Stimulated activated CD8-positive, alpha-beta memory T cell treated with anti-CD3 and anti-CD28 coated beads, Interleukin-15, amount 100 ng/mL, for 1 hour (primary cell): ENCODE data around the gene PLCB1.
"Not testable (repeated sequence)": the region's sequence is repeated elsewhere in the genome, so short reads cannot be mapped to it uniquely, and the experiment has no call there.

ENCODE experiments used
- DNase-seq: peaks from one replicate; pipeline ENCODE4 v3.0.0-alpha.2; 2020; ENCODE audit warnings: low read depth

The PLCB1 gene

DNA sequence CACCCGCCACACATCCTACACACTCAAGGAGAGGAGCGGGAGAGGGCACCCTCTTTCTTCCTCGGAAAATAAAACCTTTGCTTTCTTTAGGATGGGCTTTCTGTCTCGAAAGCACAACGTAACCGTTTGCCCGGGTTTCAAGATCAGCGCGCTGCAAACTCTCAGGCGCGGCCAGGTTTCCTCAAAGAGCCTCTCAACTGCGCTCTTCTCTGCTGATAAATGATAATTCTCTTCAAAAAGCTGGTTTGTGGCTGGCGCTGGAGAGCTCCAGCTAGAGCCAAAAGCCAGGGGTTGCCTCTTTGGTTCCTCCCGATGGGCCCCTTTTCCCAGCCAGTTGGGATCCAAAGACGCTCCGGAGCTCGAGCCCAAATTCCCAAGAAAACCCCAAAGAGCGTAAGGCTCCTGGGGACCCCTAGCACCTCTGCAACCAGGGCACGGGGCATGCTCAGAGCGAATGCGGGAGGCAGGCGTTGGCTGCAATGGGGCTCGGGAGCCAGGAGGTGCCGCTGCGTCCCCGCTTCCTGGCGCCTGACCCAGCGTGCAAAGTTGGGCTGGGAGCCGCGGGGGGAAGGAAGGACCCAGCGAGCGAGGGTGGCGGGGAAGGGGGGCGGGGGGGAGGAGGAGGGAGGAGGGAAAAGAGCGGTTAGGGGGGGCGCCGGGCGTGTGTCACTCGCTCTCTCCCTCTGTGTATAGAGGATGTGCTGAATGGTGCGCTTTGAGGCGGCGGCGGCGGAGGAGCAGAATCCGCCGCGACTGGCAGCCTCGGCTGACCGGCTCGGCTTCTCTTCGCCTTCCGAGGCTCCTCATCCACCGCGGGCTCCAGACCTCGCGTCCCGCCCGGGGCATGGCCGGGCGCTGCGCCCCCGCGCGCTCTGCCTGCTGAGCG lies at the start of gene PLCB1:
Gene PLCB1, plus strand, starts transcription at position 669 of the 886 bp plus-strand sequence. CDS start 386 bp downstream, outside the sequence.
- DNase-seq = peak; percentile 54

DNA sequence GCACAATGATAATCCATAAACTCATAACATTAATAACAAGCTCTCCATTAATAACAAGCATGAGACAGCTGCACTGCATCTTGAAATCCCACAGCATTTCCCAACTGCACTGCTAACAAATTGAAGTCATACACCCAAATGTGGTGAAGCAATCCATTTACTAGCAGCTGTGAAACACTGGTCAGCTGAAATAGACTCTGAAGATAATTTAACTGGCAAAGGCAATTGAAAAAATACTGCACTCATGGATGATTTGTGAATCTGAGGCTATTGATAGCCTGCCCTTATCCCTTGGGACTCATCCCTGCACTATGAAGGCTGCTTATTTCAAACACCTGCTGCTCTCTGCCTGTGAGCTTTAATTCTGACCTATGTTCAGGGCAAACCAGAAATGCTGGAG lies 49.1 kb upstream of the PLCB1 start:
- no peak for DNase-seq

DNA sequence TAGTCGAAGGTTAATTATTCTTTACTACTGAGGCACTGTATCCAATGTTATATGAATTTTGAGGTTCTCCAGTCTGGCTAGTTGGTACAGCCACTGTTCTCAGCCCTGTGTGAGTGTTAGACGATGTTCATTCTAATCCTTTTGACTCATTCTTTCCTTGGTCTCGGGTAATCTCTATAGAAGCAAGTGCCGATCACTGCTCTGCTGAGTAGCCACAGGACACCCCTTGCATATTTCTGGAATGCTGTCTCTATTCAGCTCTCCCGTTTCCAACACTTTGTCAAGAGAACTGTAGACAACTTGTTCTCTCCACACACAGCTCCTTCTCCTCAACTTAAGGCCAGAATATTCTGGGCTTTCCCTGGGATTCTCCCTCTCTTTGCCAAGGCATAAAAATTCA lies 42.4 kb upstream of the PLCB1 start:
- DNase-seq = no peak

DNA sequence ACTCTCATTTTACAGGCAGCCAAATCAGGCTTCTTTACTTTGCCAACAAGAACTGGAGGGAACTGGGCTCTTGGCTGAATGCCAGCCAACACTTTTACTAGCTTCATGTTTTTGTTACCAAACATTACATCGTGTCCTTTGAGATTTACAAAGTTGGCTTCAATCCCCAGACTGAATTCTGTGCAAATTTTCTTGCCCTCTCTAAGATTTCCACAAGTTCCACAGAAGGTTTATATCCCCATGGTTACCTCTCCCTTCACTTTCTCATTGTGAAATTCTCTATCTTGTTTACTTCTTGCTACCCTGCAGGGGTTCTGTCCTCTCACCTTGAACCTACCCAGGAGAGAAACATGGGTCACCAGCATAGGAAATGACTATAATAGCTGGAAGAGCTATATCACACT lies 37.6 kb upstream of the PLCB1 start:
- DNase-seq = no peak

DNA sequence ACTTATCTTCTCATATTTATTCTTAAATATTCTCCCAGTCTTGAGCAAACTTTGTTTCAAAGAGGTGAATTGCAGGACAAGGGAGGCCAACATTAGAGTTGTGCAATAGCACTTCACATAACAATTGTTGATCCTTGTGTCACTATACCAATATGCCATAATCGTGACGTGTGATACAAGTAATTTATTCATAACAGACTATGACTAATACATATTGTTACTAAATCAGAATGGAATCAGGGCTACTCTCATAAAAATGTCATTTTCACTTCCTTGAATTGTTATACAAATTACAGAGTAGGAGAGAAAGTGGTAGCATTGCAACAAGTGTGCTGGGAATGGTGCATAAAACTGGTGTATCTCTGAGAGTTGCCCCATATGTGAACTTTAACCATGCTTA lies 37.2 kb upstream of the PLCB1 start:
- no peak for DNase-seq

DNA sequence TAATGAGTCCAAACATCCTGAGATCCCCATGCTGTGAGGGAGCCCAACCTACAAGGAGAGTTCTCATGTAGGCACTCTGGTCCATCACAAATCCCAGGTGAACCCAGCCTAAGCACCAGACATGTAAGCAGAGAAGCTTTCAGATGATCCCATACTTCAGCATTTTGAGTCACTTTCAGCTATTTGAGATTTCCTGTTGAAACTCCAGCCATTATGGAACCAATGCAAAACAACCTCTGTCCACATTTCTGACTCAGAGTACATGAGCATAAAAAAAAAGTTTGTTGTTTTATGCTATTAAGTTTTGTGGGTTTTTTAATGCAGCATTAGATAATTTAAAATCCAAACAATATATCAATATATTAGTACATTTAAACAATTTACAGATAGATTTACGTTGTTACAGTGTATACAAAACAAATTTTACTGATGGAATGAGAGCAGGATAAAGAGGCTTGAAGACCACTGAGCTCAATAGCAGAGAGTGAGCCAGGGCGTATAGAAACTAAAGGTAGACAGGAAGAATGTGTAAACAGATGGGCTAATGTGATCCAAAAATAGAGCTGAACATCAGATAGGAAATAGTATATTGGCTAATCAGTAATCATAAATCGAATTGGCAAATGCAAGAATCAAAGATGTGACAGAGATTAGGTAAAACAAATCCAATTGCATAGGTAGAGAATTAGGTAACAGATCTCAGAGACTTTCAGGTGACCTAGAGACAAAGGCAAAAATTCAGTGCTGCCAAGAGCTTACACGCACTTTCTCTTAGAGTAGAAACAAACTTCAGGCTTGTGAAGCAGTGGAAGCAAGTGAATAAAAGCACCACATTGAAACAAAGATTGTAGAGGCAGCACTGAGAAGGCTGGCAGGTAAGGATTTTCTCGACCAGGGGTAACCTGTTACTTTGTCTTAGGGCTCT lies 36.2 kb upstream of the PLCB1 start:
- DNase-seq = no peak

DNA sequence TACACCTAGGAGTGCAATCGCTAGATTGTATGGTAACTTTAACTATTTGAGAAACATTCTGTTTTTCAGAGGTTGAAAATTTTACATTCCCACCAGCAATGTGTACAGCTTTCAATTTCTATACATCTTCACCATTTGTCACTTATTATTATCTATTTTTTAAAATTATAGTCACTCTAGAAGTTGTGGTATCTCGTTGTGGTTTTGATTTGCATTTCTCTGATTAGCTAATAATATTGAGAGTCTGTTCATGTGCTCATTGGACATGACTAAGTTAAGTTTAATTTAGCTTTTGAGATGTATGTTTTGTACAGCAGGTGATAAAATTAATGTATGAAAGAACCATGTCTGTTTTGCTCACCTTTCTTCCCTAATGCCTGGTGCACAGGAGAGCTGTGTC lies 34.8 kb upstream of the PLCB1 start:
- no peak for DNase-seq

DNA sequence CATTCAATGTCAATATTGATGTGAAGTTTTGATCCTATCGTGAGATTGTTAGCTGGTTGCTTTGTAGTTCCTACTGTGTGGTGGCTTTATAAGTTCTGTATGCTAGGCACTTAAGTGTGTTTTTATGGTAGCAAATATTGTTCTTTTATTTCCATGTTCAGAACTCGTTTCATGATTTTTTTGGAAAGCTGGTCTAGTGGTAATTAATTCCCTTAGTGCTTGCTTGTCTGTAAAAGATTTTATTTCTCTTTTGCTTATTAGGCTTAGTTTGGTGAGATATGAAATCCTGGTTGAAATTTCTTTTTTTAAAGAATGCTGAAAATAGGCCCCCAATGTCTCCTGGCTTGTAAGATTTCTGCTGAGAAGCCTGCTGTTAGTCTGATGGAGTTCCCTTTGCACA lies 27.8 kb upstream of the PLCB1 start:
- no peak for DNase-seq

DNA sequence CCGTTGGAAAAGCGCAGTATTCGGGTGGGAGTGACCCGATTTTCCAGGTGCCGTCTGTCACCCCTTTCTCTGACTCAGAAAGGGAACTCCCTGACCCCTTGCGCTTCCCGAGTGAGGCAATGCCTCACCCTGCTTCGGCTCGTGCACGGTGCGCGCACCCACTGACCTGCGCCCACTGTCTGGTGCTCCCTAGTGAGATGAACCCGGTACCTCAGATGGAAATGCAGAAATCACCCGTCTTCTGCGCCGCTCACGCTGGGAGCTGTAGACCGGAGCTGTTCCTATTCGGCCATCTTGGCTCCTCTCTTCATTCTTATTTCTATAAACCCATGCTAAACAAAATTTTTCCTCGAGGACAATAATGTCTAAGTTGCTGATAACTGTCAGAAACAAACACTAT lies 17.5 kb upstream of the PLCB1 start:
- DNase-seq = not testable (repeated sequence)

DNA sequence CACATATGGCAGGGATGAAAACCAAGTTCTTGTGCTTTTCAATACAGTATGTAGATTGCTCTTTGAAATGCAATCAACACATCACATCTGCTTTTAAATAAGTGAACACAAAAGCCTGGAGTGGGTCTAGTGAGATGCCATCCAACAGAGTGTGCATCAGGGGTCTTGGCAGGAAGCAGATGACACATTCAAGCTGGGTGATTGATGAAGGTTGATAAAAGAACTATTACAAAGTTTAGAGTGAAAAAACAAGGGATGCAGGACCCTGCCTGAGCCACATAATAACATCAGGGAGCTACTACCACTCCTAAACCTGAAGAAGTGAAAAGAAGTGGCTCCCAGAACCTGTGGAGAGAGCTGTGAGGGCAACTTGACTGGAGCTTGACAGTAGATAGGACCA lies 16.6 kb upstream of the PLCB1 start:
- DNase-seq = no peak

DNA sequence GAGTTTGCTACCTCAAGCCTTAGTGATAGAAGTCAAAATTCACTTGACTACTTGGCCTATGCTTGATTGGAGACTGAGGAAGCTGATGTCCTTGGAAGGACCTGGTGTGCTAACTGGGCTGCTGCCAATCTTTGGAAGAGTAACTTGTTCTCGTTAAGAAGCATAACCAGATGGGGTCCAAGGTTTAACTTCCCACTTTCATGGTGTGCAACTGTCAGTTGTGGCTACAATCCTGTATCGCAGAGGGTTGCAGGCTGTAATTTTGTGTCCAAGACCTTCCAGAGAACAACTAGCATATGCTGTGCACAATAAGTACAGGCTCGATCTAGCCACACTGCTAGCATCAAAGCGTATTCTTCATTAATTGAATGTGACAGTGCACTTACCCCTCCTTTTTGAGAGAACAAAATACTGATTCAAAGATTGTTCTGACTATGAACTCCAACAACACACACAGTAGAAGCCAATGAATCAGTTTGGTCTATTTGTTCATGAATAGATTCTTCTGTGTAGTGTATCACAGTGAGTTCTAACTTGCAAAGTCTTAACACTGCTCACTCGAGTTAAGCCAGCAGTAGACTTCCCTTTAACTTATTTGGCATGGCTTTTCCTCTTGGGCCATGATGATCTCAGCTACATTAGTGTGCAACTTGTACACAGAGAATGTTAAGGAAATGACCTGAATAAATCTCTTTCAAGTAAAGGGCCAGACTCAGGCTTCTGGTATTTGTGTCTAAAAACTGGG lies 15.8 kb upstream of the PLCB1 start:
- DNase-seq = no peak

DNA sequence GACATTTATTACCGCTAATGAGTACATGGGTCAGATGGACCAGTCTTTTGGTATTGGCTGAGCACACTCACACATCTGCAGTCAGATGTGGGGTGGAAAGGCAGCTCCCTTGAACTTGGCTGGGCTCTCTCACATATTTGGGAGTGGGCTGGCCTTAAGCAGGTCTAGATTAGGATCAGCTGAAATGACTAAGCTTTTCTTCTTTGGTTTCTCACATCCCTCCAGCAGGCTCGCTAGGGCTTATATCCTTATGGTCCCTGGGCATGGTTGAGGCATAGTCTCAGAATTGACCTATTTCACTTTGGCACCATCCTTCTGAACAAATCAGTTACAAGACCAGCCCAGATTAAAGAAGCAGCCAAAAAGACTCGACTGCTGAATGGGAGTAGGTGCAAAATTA lies 14.4 kb upstream of the PLCB1 start:
- no peak for DNase-seq

DNA sequence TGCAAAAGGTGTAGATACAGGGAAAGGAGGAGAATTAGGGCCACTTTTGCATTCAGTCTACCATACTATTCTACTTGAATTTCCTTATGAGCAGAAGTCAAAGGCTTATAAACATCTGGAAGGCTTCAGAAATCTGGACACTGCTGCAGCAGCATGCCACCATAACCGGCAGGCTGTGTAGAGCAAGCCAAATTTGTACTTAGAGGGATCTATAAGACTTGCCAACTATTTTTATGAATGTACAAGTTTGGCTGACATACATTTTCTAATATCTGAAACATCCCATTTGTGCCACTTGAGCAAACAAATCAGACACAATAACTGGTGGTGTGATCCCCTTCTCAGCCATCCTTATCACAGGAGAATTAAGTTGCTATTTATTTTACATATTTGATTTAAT lies 14.0 kb upstream of the PLCB1 start:
- no peak for DNase-seq

DNA sequence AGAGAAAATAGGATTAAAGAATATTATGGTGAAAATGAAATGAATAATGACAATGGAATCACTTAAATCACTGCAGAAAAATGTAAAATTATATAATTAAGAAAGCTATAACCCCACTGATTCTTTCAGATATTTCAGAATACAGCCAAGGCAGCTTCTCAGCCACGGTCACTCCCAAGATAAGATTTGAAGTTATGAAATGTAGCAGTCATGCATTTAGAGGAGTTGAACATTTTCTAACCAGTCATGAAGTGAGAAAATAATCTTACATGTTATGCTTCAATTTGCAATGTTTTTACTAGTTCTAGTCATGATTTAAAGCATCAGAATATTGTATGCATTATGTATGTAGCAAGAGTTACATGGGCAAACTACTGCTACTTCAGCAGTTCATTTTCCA lies 13.3 kb upstream of the PLCB1 start:
- DNase-seq = no peak

DNA sequence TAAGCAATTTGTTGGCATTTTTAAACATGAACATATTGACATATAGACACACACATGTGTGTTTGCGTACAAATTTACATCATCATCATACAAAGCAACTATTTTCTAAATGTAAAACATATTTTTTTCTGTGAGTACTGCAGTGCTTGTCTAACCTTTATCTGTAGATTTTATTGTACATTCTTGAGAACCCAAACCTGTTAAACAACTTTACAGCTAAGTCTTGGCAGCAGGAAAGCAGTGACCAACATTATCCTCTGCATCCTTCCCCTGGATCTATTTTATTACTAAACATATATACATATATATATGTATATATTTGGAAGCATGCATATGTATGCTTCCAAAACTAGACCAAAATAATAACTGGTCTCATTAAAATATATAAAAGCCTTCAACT lies 10.4 kb upstream of the PLCB1 start:
- DNase-seq = no peak

DNA sequence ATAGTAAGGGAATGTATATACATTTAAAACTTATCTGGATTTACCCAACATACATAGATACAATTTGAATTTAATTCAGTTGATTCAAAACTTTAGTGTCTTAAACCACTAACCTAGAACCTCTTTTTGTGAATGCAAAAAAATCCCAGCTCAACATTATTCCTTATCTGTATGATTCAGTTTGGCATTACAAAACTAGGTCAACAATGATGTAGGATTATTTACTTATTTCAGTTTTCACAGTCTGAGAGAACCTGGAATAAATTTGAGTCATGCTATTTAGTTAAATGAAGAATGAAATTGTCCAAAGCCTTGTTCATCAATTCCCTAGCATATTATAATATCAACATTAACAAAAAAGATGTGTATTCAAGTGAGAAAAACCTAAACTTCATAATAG lies 7.4 kb upstream of the PLCB1 start:
- DNase-seq = no peak

DNA sequence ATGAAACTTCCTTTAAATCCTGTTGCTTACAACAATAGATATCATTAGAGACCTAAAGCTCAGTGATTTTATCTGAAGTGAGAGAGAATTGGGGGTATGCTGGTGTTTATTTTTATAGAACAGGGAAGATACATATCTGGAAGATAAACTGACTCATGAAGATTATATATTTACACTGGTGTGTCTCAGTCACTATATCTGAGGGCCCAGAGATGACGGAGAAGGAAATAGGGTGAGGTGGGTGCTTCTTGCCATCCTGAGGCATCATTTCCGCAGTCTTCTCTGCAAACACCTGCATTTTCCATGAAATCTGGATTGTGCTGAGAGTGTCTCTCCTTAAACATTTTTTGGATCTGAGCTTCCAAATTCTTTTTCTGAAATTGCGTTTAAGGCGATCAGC lies 5.9 kb upstream of the PLCB1 start:
- DNase-seq = no peak

DNA sequence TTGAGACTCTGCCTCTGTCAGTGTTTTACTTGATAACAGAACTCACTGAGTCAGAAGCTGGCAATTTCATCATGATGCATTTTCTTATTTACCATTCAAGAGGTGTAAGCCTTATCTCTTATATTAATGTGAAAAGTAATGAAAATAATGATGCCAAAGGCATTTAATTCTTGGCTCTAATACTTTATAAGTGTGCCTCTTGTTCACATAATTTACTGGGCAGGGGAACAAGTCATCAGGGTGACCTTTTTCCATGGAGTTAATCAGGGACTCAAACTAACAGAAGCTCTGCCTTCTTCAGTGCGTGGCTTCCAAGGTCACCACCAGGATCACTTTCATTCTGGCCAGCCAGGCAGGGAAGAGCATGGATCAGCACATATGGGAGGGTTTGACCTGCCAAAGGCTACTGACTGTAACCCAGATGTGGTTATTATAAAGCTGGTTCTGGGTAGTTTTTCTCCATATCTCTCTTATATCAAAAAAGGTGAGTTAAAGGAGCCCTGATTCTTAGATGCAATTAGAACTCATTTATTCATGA lies 5.2 kb upstream of the PLCB1 start:
- no peak for DNase-seq

DNA sequence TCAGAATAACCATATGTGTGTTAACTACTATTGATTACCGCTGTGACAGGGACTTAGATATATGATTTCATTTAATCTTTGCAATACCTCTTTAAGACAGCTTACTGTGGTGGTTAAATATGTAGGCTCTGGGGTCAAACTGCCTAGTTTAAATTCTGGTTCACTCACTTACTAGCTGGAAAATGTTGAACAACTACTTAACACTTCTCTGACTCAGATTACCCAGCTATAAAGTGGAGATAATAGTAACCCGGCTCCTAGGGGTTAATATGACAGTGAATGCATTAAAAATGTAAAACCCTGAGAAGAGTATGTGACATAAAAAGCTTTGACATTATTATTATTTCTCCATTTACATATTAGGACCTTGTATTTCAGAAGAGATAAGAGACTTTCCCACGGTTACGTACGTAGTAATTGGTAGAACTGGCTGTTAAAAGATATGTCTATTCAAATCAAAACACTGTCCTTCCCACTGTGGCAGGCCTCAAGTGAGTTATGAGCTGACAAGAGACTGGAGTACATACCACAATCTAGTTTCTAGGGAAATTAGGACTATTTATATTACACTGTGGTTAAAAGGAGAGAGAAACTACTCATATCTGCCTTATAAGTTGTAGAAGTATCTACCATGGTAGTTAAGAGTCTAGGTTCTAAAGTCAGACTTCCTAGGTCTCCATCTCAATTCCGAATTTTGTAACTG lies 4.4 kb upstream of the PLCB1 start:
- DNase-seq = no peak

DNA sequence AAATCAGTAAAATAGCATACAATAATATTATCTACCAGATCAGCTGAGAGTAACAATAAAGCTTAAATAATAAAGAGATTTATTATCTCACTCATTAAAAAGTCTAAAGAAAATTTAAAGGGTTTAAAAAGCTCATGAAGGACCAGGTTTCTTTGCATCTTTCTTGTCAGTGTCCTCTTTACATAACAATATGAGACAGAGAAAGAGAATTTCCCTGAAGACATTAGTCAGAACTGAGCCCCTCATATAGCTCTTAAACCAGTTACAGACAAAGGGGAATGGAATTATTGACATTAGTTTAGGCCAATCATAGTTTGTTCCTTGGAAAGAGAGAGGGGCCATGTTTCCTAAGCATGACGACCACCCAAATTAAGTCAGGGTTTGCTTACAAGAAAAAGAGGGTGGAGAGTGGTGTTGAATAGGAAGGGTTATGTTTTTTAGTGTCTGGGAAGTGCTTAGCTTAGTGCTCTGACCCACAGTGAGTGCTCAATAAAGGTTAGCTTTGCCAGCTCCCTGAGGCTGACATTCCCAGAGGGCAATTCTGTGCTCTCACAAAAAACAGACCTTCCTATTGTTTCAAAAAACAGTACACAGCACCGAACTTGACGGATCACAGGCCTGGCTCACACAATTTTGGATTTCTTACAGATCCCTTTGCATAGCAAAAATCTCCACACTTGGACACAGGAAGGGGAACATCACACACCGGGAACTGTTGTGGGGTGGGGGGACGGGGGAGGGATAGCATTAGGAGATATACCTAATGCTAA lies 3.6 kb upstream of the PLCB1 start:
- no peak for DNase-seq
